SK-N-SH treated with all-trans-retinoic acid at 6 μM for 48 hours (cell line): ENCODE measurements around the gene SLC66A3.

Experiments
- ARNTL ChIP-seq: fragments of 450-650 bp; formaldehyde crosslinking; IDR thresholded peaks from 2 replicates; pipeline ENCODE4 v1.5.0; 2020; ENCODE audit warnings: low read depth, mild to moderate bottlenecking, moderate library complexity, borderline replicate concordance
- BACH2 ChIP-seq: fragments of 250-450 bp; sonication (Bioruptor Pico); IDR thresholded peaks from 2 replicates; pipeline ENCODE4 v1.9.0; 2021; ENCODE audit warnings: mild to moderate bottlenecking, borderline replicate concordance
- ESRRG ChIP-seq: fragments of 250-450 bp; sonication (Bioruptor Pico); IDR thresholded peaks from 2 replicates; pipeline ENCODE4 v1.6.1; 2021; ENCODE audit warnings: mild to moderate bottlenecking
- OSR1 ChIP-seq: fragments of 250-450 bp; sonication (Bioruptor Pico); IDR thresholded peaks from 2 replicates; pipeline ENCODE4 v1.8.0; 2022; ENCODE audit warnings: moderate library complexity, mild to moderate bottlenecking, inconsistent platforms
- PPARA ChIP-seq: fragments of 250-450 bp; sonication (Bioruptor Pico); IDR thresholded peaks from 2 replicates; pipeline ENCODE4 v1.5.0; 2020; ENCODE audit warnings: mild to moderate bottlenecking, borderline replicate concordance
- SNAI2 ChIP-seq: fragments of 250-450 bp; sonication (Bioruptor Pico); IDR thresholded peaks from 2 replicates; pipeline ENCODE4 v1.5.0; 2020; ENCODE audit warnings: mild to moderate bottlenecking, moderate library complexity
- TOX ChIP-seq: fragments of 250-450 bp; sonication (Bioruptor Pico); IDR thresholded peaks from 2 replicates; pipeline ENCODE4 v1.8.0; 2021; ENCODE audit warnings: mild to moderate bottlenecking, moderate library complexity, borderline replicate concordance
- ZC3H10 ChIP-seq: fragments of 250-450 bp; sonication (Bioruptor Pico); IDR thresholded peaks from 2 replicates; pipeline ENCODE4 v1.5.1; 2021; ENCODE audit warnings: mild to moderate bottlenecking, moderate library complexity
- ZFP3 ChIP-seq: fragments of 250-450 bp; sonication (Bioruptor Pico); IDR thresholded peaks from 2 replicates; pipeline ENCODE4 v1.5.0; 2020; ENCODE audit warnings: mild to moderate bottlenecking, moderate library complexity
- ZFP30 ChIP-seq: fragments of 450-650 bp; formaldehyde crosslinking; IDR thresholded peaks from 2 replicates; pipeline ENCODE4 v1.5.0; 2022; ENCODE audit warnings: mild to moderate bottlenecking, moderate library complexity
- ZNF565 ChIP-seq: fragments of 450-650 bp; formaldehyde crosslinking; conservative IDR thresholded peaks from 2 replicates; pipeline ENCODE4 v1.5.0; 2020; ENCODE audit warnings: low read depth, mild to moderate bottlenecking, moderate library complexity
- TF ChIP-seq, protein P1 (sequence below): fragments of 250-450 bp; sonication (Bioruptor Pico); IDR thresholded peaks from 2 replicates; pipeline ENCODE4 v1.8.0; 2020; ENCODE audit warnings: mild to moderate bottlenecking, moderate library complexity, borderline replicate concordance
- TF ChIP-seq, protein P2 (sequence below): fragments of 250-450 bp; sonication (Bioruptor Pico); IDR thresholded peaks from 2 replicates; pipeline ENCODE4 v1.8.0; 2021; ENCODE audit warnings: low read depth, mild to moderate bottlenecking, moderate library complexity, borderline replicate concordance

DNA sequence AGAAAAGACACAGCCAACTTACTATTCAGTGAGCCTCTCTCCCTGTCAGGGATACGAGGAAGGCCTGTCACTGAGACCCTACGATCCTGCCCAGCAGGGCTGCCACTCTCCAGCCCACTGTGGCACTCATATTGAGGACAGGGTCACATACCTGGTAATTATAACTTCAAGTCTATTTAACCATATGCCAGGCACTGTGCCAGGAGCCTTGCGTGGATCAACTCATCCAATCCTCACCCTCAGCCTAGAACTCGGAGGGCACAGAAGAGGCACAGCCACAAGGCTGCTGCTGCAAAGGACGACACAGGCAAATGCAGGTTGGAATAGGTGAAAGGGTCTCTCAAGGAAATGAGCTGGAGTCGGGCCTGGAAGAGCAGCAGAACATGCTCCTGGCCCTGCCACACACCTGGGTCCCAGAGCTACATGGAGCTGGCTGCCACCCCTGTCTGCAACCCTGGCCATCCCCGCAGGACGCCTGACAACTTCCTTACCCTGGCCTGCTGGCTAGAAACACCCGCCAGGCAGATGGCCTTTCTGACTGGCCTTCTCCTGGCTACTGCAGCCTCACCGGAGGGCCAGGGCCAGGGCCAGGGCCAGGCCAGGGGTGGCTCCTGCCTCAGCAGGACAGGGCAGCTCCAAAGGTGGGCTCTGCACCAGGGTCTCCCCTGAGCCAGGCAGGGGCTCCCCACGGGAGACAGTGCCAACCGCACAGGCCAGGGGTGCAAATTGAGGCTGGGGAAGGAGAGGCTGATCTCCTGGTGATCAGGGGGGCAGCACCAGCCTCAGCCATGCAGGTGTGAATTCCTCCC lies 32.1 kb upstream of the SLC66A3 start:
- TF ChIP-seq, protein P1, sequence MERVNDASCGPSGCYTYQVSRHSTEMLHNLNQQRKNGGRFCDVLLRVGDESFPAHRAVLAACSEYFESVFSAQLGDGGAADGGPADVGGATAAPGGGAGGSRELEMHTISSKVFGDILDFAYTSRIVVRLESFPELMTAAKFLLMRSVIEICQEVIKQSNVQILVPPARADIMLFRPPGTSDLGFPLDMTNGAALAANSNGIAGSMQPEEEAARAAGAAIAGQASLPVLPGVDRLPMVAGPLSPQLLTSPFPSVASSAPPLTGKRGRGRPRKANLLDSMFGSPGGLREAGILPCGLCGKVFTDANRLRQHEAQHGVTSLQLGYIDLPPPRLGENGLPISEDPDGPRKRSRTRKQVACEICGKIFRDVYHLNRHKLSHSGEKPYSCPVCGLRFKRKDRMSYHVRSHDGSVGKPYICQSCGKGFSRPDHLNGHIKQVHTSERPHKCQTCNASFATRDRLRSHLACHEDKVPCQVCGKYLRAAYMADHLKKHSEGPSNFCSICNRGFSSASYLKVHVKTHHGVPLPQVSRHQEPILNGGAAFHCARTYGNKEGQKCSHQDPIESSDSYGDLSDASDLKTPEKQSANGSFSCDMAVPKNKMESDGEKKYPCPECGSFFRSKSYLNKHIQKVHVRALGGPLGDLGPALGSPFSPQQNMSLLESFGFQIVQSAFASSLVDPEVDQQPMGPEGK (CRISPR knock-in tag), result no peak
- TF ChIP-seq ZFP3 (no peak), ZNF565 (CRISPR knock-in tag) (no peak), ZFP30 (CRISPR knock-in tag) (no peak), SNAI2 (no peak), OSR1 (no peak), PPARA (CRISPR knock-in tag) (no peak), BACH2 (CRISPR knock-in tag) (no peak), ARNTL (CRISPR knock-in tag) (no peak), TOX (CRISPR knock-in tag) (no peak), ESRRG (CRISPR knock-in tag) (no peak), ZC3H10 (no peak)
- TF ChIP-seq, protein P2, sequence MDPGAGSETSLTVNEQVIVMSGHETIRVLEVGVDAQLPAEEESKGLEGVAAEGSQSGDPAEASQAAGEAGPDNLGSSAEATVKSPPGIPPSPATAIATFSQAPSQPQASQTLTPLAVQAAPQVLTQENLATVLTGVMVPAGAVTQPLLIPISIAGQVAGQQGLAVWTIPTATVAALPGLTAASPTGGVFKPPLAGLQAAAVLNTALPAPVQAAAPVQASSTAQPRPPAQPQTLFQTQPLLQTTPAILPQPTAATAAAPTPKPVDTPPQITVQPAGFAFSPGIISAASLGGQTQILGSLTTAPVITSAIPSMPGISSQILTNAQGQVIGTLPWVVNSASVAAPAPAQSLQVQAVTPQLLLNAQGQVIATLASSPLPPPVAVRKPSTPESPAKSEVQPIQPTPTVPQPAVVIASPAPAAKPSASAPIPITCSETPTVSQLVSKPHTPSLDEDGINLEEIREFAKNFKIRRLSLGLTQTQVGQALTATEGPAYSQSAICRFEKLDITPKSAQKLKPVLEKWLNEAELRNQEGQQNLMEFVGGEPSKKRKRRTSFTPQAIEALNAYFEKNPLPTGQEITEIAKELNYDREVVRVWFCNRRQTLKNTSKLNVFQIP (CRISPR knock-in tag), result no peak
